PFSK-1 (cell line): ENCODE measurements around the gene CAMTA1.

Source experiments
- POLR2AphosphoS5 ChIP-seq: IDR thresholded peaks from 2 replicates; pipeline ENCODE4 v1.6.1; 2012; ENCODE audit warnings: low read depth, mild to moderate bottlenecking, control low read depth, low read length, moderate library complexity
- REST ChIP-seq, 2 experiments: IDR thresholded peaks; 2 replicates each; pipeline versions ENCODE4 v1.6.1 to v1.8.0; 2011 to 2012; ENCODE audit warnings: low read depth in 2 of 2, low read length in 2 of 2, control low read depth in 1 of 2, inconsistent platforms in 1 of 2, mild to moderate bottlenecking in 1 of 2, moderate library complexity in 1 of 2; ENCODE audit not compliant: insufficient read depth in 1 of 2
- SIN3A ChIP-seq: IDR thresholded peaks from 2 replicates; pipeline ENCODE4 v1.6.1; 2012; ENCODE audit warnings: mild to moderate bottlenecking, low read length, moderate library complexity, borderline replicate concordance; ENCODE audit not compliant: insufficient read depth
- TAF1 ChIP-seq: IDR thresholded peaks from 2 replicates; pipeline ENCODE4 v1.6.1; 2012; ENCODE audit warnings: low read length, control low read depth, borderline replicate concordance; ENCODE audit not compliant: insufficient read depth

DNA sequence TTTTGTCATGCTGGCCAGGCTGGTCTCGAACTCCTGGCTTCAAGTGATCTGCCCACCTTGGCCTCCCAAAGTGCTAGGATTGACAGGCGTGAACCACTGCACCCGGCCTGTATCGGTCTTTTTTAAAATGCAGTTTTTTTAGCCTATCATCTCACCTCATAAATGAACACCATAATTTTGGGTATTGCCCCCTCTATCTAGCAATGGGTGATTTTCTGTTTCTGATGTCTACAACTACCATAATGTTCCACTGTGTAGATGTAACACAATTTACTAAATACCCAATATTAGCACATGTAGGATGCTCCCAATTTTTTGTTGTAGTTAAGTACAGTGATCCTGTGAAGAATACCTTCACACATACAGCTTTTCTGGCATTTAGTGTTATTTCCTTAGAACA, 2.0 kb upstream of the CAMTA1 start:
- TF ChIP-seq POLR2AphosphoS5 (no peak), TAF1 (no peak), REST (IDR thresholded peaks at IDR 0.05; ENCODE audit: insufficient read depth in 1 of 2, low read depth in 2 of 2, low read length in 2 of 2) (no peak), SIN3A (no peak)
